ENCODE data around the gene CCL19. TPM values are rescaled to one million over a fixed set of nuclear protein-coding genes. Genes with fewer than 3 reads are reported as not detected.

CCL19 gene
- total RNA-seq, 1 experiment from 2014 or later = not detected

GRCh38 chr9:34717996-34718614 lies 27.0 kb upstream of the CCL19 start:
- intact Hi-C loops (cut with micrococcal nuclease; ENCODE audit: unreplicated experiment) = no loop called here
- BruUV-seq (replicated peaks) = no TSS peak
- Histone ChIP-seq H3K4me3 (ENCODE audit: low read depth in 2 of 2, low read length in 2 of 2) (no peak overlapping the region), H3K27ac (ENCODE audit: low read length) (no peak overlapping the region), H3K4me1 (ENCODE audit: control insufficient read depth, insufficient read depth, low read length) (no peaks in the 10 kb centered on the region; the same call in 1 of the 2 replicates), H3K27me3 (ENCODE audit: control insufficient read depth, insufficient read depth, low read length) (no peaks in the 10 kb centered on the region; the same call in 1 of the 2 replicates), H3K36me3 (ENCODE audit: control insufficient read depth, insufficient read depth, low read length) (no peaks in the 10 kb centered on the region), H3K9me3 (ENCODE audit: control insufficient read depth, insufficient read depth, low read depth, low read length) (no peaks in the 10 kb centered on the region)
- in situ Hi-C loops (cut with HindIII; ENCODE audit: low pct_unique_long_range_greater_than_20kb, low sequenced_read_pairs) = no loop called here
- ChIA-PET POLR2A (no interaction called here), CTCF (no interaction called here)
- DNase-seq (ENCODE audit: low read depth, low spot score) (no peak), ATAC-seq (peak; percentile 91)
- TF ChIP-seq POLR2AphosphoS5 (IDR thresholded peaks at IDR 0.05; ENCODE audit: low read depth, low read length) (no peak), CTCF (IDR thresholded peaks at IDR 0.05) (no peak), SIN3A (IDR thresholded peaks at IDR 0.05; ENCODE audit: borderline replicate concordance, insufficient read depth, low read depth, low read length) (no peak), REST (IDR thresholded peaks at IDR 0.05; ENCODE audit: insufficient read depth in 1 of 2, low read depth in 2 of 2, low read length in 1 of 2) (no peak), TCF7L2 (IDR thresholded peaks at IDR 0.05; ENCODE audit: low read depth, low read length) (no peak)

GRCh38 chr9:34716711-34717110 lies 25.6 kb upstream of the CCL19 start:
- intact Hi-C loops (cut with micrococcal nuclease; ENCODE audit: unreplicated experiment) = no loop called here
- no peaks in the 10 kb centered on the region; the same call in 1 of the 2 replicates for H3K27me3 ChIP-seq (ENCODE audit: control insufficient read depth, insufficient read depth, low read length)
- ChIA-PET POLR2A (no interaction called here), CTCF (interaction anchor here (0.6 kb wide), 1 partner anchor 1556 kb away, joined by 3 read pairs; no protein-coding TSS in a partner anchor)
- H3K27ac ChIP-seq (ENCODE audit: low read length) = no peak overlapping the region
- TF ChIP-seq REST (IDR thresholded peaks at IDR 0.05; ENCODE audit: insufficient read depth in 1 of 2, low read depth in 2 of 2, low read length in 1 of 2) = no peak
- no peak for TF ChIP-seq POLR2AphosphoS5 (IDR thresholded peaks at IDR 0.05; ENCODE audit: low read depth, low read length)
- TF ChIP-seq SIN3A (IDR thresholded peaks at IDR 0.05; ENCODE audit: borderline replicate concordance, insufficient read depth, low read depth, low read length) = no peak
- TF ChIP-seq CTCF (IDR thresholded peaks at IDR 0.05) = no peak
- no peak for TF ChIP-seq TCF7L2 (IDR thresholded peaks at IDR 0.05; ENCODE audit: low read depth, low read length)
- H3K9me3 ChIP-seq (ENCODE audit: control insufficient read depth, insufficient read depth, low read depth, low read length) = no peaks in the 10 kb centered on the region
- no peaks in the 10 kb centered on the region; the same call in 1 of the 2 replicates for H3K4me1 ChIP-seq (ENCODE audit: control insufficient read depth, insufficient read depth, low read length)
- ATAC-seq = no peak
- no TSS peak for BruUV-seq (replicated peaks)
- no peak for DNase-seq (ENCODE audit: low read depth, low spot score)
- in situ Hi-C loops (cut with HindIII; ENCODE audit: low pct_unique_long_range_greater_than_20kb, low sequenced_read_pairs) = no loop called here
- no peak overlapping the region for H3K4me3 ChIP-seq (ENCODE audit: low read depth in 2 of 2, low read length in 2 of 2)
- H3K36me3 ChIP-seq (ENCODE audit: control insufficient read depth, insufficient read depth, low read length) = no peaks in the 10 kb centered on the region

Data from Panc1 (cell line).